ENCODE results near the gene DLGAP1.

DNA sequence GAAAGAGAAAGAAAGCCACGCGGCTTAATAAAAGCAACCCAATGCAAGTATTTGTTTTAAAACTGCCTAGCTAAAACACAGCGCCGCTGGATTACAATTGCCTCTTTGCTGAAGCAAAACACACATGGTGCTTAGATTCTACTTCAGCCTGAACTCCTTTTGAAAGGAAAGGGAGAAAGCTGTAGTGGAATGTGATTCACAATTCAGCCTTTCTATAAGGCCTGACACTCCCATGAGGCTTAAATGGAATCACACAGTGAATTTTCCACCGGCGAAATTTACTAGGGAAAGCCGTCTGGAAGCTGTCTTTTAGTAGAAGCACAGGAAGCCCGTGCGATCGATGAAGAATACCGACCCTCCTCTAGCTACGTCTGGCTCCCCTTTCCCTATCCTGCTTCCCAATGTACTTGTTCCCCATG is 348.0 kb downstream of the DLGAP1 start:
- TF ChIP-seq, protein P1, sequence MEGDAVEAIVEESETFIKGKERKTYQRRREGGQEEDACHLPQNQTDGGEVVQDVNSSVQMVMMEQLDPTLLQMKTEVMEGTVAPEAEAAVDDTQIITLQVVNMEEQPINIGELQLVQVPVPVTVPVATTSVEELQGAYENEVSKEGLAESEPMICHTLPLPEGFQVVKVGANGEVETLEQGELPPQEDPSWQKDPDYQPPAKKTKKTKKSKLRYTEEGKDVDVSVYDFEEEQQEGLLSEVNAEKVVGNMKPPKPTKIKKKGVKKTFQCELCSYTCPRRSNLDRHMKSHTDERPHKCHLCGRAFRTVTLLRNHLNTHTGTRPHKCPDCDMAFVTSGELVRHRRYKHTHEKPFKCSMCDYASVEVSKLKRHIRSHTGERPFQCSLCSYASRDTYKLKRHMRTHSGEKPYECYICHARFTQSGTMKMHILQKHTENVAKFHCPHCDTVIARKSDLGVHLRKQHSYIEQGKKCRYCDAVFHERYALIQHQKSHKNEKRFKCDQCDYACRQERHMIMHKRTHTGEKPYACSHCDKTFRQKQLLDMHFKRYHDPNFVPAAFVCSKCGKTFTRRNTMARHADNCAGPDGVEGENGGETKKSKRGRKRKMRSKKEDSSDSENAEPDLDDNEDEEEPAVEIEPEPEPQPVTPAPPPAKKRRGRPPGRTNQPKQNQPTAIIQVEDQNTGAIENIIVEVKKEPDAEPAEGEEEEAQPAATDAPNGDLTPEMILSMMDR (IDR thresholded peaks at IDR 0.05; ENCODE audit: low read depth, low read length, missing input control): no peak
- TF ChIP-seq, protein P2, sequence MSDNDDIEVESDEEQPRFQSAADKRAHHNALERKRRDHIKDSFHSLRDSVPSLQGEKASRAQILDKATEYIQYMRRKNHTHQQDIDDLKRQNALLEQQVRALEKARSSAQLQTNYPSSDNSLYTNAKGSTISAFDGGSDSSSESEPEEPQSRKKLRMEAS (IDR thresholded peaks at IDR 0.05): no peak

All from liver (tissue), 2 donors.